Spleen (tissue), 7 donors: ENCODE measurements around the gene ABCC5.

Experiments used
- POLR2A ChIP-seq, 3 donors: fragments of 450-650 bp; IDR thresholded peaks; one replicate each; pipeline ENCODE4 v1.5.1; 2017; ENCODE audit warnings: antibody characterized with exemption in 3 of 3, mild to moderate bottlenecking in 1 of 3
- POLR2AphosphoS5 ChIP-seq, 3 donors: sonication (generic); formaldehyde crosslinking; IDR thresholded peaks; one replicate each; pipeline ENCODE4 v1.5.1; 2017; ENCODE audit warnings: antibody characterized with exemption in 3 of 3
- TF ChIP-seq, protein P1 (sequence below), 11 experiments: fragments of 200-600 bp in 7 of 11; fragments of 450-650 bp in 4 of 11; sonication (generic) in 4 of 11; IDR thresholded peaks in 8 of 11; conservative IDR thresholded peaks in 3 of 11; 1 replicate in 7 of 11; 2 replicates in 4 of 11; pipeline versions ENCODE4 v1.4.0 to v1.8.0; 2016 to 2021; ENCODE audit warnings: antibody characterized with exemption in 11 of 11, inconsistent platforms in 4 of 11, mild to moderate bottlenecking in 1 of 11
- donor health status: DM: no; HTN: no; CAD: no; lungs with moderate emphysema.
- donor health status: DM: no; HTN: no; CAD: no.
- donor health status: DM: no; HTN: no; CAD: no.

DNA sequence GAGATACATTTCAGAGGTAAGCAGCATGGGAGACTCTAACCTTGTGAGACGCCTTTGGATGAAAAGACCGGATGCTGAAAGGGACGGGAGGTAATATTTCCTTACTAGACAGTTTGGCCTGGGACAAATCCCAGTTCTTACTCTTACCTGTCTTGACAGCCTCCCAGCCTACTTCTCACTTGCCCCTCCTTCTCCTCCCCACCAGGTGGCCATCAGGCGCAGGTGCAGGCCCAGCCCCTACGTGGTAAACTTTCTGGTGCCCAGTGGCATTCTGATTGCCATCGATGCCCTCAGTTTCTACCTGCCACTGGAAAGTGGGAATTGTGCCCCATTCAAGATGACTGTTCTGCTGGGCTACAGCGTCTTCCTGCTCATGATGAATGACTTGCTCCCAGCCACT, 20.1 kb upstream of the ABCC5 start:
- TF ChIP-seq, protein P1, sequence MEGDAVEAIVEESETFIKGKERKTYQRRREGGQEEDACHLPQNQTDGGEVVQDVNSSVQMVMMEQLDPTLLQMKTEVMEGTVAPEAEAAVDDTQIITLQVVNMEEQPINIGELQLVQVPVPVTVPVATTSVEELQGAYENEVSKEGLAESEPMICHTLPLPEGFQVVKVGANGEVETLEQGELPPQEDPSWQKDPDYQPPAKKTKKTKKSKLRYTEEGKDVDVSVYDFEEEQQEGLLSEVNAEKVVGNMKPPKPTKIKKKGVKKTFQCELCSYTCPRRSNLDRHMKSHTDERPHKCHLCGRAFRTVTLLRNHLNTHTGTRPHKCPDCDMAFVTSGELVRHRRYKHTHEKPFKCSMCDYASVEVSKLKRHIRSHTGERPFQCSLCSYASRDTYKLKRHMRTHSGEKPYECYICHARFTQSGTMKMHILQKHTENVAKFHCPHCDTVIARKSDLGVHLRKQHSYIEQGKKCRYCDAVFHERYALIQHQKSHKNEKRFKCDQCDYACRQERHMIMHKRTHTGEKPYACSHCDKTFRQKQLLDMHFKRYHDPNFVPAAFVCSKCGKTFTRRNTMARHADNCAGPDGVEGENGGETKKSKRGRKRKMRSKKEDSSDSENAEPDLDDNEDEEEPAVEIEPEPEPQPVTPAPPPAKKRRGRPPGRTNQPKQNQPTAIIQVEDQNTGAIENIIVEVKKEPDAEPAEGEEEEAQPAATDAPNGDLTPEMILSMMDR (IDR thresholded peaks at IDR 0.05 in 8 of 11, conservative IDR thresholded peaks at IDR 0.05 in 3 of 11): no peak
- TF ChIP-seq POLR2AphosphoS5 (IDR thresholded peaks at IDR 0.05) (no peak), POLR2A (IDR thresholded peaks at IDR 0.05) (no peak)
